OCI-LY1 (cell line): ENCODE results near the gene ROCK2.

ENCODE experiments used
- CTCF ChIP-seq: fragments of 200-600 bp; sonication (generic), shearing (Covaris generic); IDR thresholded peaks from 2 replicates; pipeline ENCODE4 v1.5.1; 2017; ENCODE audit warnings: mild to moderate bottlenecking, antibody characterized with exemption, low read length, moderate library complexity, mixed read lengths
- EZH2 ChIP-seq: fragments of 200-600 bp; sonication (generic), shearing (Covaris generic); IDR thresholded peaks from 2 replicates; pipeline ENCODE4 v1.8.0; 2017; ENCODE audit warnings: borderline replicate concordance, mixed run types, mild to moderate bottlenecking, antibody characterized with exemption, low read length, moderate library complexity, mixed read lengths

DNA sequence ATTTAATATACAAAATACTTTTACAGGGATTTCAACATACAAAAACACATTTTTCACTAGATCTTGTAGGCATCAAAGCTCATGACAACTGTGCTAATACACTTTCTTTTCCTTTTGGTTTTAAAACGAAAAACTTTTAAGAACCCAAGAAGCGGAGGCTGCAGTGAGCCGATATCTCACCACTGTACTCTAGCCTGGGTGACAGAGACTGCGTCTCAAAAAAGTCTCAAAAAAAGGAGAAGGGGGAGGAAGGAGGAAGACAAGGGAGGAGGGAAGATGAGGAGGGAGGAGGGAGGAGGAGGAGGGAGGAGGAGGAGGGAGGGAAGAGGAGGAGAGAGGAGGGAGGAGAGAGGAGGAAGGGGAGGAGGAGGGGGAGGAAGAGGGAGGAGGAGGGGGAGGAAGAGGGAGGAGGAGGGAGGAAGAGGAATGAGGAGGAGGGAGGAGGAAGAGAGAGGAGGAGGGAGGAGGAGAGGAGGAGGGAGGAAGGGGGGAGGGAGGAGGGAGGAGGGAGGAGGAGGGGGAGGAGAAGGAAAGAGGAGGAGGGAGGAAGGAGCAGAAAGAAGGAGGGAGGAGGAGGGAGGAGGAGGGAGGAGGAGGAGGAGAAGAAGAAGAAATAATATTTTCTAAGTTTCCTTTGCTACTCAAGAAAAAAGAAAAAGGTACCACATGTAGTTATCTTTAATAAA, 13.8 kb downstream of the ROCK2 start:
- no peak for TF ChIP-seq CTCF
- TF ChIP-seq EZH2: no peak
